ENCODE results near the gene S100A2.

Gene S100A2

GRCh38 chr1:153565529-153566374 is at the start of gene S100A2:
TSS of gene S100A2 (minus strand) at chr1:153565844. CDS start at chr1:153563877, 1,967 bp downstream.
- DNase-seq (ENCODE audit: low read depth): no peak
- H3K4me3 ChIP-seq (ENCODE audit: low read depth, low read length): no peak within 1 kb of the TSS
- no peak for TF ChIP-seq CTCF (IDR thresholded peaks at IDR 0.05; ENCODE audit: low read depth, low read length, missing control alignments)

GRCh38 chr1:153615406-153615805 is 49.8 kb upstream of the S100A2 start:
- no peak for DNase-seq (ENCODE audit: low read depth)
- TF ChIP-seq CTCF (IDR thresholded peaks at IDR 0.05; ENCODE audit: low read depth, low read length, missing control alignments): no peak
- H3K4me3 ChIP-seq (ENCODE audit: low read depth, low read length): no peak overlapping the region

- TF ChIP-seq CTCF (IDR thresholded peaks at IDR 0.05; ENCODE audit: low read depth, low read length, missing control alignments): no peak
- H3K4me3 ChIP-seq (ENCODE audit: low read depth, low read length): no peak overlapping the region
- no peak for DNase-seq (ENCODE audit: low read depth)
Measured at GRCh38 chr1:153614906-153615305, 49.3 kb upstream of the S100A2 start.

GRCh38 chr1:153614189-153614900 is 48.7 kb upstream of the S100A2 start:
- DNase-seq (ENCODE audit: low read depth): no peak
- TF ChIP-seq CTCF (IDR thresholded peaks at IDR 0.05; ENCODE audit: low read depth, low read length, missing control alignments): no peak
- no peak overlapping the region for H3K4me3 ChIP-seq (ENCODE audit: low read depth, low read length)

- DNase-seq (ENCODE audit: low read depth): no peak
- H3K4me3 ChIP-seq (ENCODE audit: low read depth, low read length): no peak overlapping the region
- TF ChIP-seq CTCF (IDR thresholded peaks at IDR 0.05; ENCODE audit: low read depth, low read length, missing control alignments): no peak
Measured at GRCh38 chr1:153613406-153613805, 47.8 kb upstream of the S100A2 start.

GRCh38 chr1:153612755-153613331 is 47.2 kb upstream of the S100A2 start, which contains the start of gene S100A16:
TSS of gene S100A16 (minus strand) at chr1:153613137. CDS start at chr1:153608151, 4,986 bp downstream.
- no peak within 1 kb of the TSS for H3K4me3 ChIP-seq (ENCODE audit: low read depth, low read length)
- no peak for TF ChIP-seq CTCF (IDR thresholded peaks at IDR 0.05; ENCODE audit: low read depth, low read length, missing control alignments)
- DNase-seq (ENCODE audit: low read depth): no peak

Data from GM12864 (cell line).